ENCODE measurements around the gene SOX13.
"Not testable (repeated sequence)": the region's sequence is repeated elsewhere in the genome, so short reads cannot be mapped to it uniquely, and the experiment has no call there.

SOX13 gene

DNA sequence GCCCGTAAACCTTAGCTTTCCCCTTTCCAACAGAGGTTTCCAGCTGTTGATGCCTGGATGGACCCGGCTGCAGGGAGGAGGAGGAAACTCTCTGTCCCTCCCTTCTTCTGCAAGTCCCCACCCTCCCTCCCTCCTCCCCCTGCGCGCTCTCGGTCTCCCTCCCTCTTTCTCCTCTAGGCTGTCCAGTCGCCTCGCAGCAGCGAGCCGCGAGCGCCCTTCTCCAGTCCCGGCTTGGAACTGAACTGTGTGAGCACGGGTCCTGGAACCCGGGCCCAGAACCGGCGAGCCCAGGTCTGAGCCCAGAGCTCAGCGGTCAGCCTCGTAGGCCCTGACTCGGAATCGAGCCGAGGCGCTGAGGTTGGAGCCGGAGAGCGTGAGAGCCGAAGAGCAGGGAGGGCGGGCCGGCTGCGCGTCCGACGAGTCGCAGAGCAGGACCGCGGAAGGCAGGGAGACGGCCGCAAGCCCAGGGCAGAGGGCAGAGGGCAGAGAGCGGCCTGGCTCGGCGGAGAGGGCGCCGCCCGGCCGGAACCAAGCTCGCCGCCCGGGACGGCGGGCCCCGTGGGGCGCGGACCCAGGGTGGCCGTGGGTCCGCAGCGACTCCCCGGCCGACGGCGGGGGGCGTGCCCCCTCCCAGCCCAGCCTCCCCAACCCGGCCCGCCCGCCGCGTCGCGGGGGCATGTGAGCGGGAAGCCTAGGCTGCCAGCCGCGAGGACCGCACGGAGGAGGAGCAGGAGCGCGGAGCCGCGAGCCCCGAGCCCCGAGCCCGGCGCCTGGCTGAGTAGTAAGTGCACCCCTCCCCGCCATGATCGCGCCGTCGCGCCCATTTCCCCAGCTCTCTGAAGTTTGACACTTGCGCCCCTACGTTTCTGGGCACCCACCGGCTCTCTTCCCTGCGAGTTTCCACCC is at the start of gene SOX13:
SOX13 (plus strand) TSS at position 185 of the 906 bp plus-strand sequence. CDS start 39,801 bp downstream, outside the sequence.
- DNase-seq, result peak; percentile 46

DNA sequence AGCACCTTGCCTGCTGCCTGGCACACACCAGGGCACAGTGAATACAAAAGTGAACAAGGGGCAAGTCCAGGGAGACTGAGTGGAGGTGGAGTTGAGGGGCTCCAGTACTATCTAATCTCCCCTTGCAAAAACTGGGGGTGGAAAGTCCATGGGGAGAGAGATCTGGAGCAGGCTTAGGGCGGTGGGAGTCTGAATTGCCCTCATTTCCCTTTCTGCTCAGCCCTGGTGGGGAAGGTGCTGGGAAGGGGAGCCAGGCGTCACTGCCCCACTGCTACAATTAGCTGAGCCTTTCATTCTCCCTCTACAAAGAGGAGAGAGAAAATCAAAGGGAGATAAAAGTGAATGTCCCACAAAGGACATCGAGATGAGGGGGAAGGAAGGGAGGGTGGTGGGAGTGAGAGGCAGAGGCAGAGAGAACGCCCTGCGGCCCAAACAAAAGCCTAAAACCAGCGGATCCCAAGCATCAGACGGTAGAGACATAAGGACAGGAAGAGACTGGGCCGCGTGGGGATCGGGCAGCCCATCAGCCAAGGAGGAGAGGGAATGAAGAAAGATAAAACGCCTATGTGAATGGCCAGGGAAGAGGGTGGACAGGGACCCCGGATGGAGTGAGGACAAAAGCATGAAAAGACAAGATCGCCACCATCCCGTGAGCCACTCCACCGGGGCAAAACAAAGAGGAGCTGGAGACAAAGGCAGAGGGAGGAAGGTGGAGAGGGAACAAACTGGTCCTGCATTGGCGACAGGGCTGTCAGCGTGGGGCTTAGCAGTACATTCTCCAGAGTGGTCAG is 46.8 kb upstream of the SOX13 start:
- no peak for DNase-seq

DNA sequence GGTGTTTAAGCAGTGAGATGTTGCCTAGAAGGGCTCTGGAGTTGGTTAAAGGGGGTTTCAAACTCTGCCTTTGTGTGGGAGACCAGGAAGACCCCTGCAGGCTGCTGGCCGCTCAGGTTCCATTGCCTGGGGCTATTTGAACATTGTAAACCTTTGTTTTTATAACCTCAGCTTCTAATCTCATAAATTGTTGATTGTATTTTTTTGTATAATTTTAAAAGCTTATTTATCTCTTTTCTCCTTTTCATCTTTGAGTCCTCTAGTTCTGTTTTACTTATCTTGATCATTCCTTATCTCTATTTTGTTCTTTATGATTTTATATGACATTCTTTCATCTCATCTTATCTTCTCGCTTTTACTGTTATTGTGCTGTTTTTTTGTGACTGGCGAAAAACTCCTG is 45.5 kb upstream of the SOX13 start:
- DNase-seq, result no peak

DNA sequence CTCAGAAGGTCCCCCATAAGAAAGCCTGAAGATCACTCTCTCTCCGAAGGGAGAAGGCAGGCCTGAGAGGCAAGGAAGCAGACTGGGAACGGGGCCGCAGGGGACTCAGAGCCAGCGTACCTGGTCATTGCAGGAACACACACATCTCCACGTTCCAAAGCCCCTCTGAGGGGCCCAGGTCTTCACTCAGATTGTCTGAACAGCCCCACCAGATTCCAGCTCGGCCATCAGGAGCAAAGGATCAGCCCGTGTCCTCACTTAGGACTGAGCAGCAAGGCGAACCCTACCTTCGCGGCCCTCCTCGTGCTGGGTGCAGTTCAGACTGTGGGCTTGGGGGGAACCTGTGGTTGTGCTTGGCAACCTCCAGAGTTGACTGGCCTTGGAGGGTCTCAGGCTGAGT is 43.9 kb upstream of the SOX13 start:
- DNase-seq, result no peak

DNA sequence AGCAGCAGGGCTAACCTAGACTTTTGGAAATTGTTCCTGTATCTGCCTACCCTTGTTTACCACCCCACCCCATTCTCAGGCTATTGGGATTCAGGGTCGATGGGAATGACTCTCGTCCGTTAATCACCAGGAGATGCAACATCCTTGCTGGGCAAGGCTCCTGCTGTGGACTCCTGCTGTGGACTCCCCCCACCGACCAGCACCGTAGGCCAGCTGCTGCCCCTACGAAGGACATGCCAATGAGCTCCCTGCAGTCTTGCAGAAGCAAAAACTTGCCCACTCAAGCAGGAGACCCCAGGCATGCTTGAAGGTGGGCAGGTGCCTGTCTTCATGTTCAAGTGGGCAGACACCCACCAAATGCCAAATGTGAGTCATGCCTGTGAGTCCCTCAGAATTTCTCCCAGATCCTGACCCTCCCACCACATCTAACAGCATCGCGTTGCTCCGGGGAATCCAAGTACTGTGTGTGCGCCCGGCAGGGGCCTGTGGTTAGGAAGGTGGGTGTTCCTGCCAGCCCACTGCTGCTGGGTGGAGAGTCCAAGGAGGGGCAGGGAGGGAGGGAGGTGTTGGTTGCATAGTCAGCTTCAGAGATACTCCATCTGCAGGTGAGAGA is 41.7 kb upstream of the SOX13 start:
- DNase-seq, result no peak

DNA sequence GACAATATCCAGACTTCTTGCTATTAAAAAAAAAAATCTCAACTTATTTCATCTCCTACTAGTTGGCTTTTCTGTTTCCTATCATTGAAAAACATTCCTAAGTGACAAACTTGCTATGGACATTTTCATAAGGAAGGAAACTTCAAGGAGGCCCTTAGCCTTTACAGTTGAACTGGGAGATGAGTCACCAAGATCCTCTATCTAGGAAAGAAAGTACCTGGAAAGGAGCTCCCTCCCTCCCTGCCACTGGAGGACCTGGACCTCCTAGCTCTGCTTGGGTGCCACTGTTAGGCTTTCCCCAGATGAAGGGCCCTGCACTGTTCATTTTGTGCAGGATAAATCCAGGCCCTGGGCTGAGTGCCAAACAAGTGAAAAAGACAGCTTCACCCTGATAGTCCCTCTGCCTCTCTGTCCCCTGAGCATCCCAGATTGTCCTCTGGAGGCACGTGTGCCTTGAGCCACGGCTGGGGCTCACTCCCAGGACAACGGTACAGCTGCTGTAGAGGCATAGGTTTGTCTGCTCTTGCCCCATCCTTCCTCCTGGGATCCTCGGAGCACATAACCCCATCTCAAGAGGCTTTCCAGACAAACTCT is 40.2 kb upstream of the SOX13 start:
- DNase-seq, result no peak

DNA sequence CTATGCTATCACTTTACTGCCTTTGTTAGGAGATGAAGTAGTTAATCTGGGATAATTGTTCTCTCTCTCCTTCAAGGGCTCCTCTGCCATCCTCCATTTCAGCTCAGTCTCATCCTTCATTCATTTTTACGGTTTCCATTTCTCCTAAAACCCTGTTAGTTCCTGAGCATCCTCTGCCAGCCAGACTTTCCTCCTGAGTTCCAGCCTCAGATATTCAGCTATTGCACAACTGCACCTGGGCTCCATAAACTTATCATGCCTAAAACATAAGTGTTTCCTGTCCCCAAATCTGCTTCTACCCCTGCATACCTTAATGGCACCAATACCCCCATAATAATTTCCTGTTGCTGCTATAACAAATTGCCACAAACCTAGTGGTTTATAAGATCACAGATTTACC is 39.6 kb upstream of the SOX13 start:
- DNase-seq, result no peak

DNA sequence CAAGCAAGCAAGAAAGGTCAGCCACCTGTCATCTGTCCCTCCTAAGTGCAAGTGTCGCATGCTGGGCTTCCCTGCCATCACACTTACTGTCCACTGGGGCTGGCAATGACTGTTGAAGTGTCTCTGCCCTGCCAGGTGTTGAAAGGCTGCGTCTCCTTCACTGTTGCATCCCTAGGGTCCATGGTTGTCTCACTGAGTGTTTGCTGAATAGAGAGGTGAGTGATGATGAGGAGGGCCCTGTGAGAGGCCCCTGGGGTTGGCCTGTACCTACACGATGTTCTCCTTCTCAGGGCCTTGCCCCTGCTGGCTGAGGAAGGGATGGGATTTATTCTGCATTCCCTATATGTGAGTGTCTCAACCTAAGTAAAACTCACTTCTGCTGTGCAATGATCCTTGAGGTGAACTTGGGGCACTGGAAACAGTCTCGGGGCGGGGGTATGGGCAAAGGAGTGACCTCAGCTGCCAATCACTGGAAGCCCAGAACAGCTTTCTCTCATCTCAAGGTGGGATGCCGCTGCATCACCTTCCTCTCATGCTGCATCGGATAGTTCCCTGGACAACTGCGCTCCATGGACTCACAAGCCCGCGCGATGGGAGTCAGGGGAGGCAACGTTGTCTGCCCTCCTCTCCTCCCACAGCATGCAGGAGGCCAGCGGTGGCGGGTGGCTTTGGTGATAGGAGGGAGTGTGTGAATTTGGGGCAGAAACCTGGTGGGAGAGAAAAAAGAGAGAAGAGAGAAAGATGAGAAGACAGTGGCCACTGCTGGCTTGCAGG is 35.8 kb upstream of the SOX13 start:
- no peak for DNase-seq

DNA sequence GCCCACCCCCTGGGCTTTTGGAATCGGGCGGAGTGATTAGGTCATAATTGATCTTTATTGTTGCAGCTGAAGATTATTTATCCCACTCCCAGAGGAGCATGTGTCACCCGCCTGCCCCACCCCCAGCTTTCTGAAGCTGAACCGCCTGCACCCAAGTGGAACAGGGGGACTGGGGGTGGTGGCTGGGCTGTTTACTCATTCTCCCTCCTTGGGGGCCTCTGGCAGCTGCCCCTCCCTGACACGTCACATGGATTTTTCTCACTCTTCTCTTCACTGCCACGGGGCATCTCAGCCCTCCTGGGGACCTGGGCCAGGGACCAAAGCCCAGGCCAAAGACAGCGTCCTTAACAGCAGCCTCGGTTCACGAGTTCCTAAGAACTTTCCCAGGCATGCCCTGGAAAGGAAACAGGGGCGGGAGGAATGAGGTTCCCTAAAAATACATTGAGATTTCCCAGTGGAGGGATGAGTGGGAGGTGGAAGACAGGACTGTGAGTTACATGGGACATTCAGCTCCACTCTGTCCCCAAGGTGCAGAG is 31.6 kb upstream of the SOX13 start:
- no peak for DNase-seq

DNA sequence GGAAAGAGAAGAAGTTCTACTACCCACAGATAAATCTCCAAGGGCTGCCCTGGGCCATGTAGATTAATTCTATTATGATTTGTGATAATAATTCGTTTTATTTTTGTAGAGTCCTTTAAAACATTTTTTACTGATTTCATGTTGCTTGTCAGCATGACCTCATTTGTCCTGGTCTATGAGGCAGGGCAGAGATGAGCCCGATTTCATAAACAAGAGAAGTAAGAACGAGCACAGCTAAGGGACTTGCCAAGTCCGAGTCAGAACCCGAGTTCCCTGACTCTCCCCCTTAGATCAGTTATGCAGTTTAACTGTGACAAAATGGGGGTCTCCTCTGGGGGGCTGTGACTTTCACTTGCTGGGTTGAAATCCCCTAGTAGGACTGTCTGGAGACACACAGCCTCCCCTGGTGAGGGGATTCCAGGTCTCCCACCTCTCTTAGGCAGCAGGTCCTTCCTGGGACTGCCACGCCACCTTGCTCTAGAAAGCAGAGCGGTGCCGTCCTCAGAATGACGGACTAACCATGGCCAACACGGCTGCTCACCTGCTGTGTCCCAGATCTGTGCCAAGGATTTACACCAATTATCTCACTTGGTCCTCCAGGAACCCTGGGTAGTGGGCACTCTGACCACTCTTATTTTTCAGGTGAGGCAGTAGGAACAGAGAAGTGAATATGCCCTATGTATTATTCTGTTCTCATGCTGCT is 31.0 kb upstream of the SOX13 start:
- no peak for DNase-seq

DNA sequence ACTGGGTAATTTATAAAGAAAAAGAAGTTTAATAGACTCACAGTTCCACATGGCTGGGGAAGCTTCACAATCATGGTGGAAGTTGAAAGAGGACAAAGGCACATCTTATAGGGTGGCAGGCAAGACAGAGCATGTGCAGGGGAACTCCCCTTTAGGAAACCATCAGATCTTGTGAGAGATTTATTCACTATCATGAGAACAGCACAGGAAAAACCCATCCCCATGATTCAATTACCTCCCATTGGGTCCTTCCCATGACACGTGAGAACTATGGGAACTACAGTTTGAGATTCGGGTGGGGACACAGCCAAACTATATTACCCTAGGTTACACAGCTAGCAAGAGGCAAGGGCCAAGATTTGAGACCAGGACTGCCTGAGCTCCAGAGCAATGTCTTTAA is 30.4 kb upstream of the SOX13 start:
- no peak for DNase-seq

DNA sequence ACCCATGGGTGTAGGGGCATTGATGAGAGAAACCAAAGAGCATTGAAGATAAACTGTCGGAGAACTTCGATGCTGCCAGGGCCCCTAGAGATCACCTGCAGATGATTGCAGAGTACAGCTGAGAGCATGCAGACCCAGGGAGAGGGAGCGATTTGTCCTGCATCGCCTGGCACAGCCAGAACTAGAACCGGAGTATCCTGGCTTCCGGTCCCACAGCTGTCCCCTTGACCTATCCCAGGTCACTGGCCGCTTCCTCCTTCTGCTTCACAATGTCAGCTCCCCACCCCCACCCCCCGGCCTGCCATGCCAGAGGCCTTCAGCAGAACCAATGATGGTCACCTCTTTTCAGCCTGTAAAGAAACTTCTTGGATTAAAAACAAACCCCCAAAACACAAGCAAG is 29.2 kb upstream of the SOX13 start:
- no peak for DNase-seq

DNA sequence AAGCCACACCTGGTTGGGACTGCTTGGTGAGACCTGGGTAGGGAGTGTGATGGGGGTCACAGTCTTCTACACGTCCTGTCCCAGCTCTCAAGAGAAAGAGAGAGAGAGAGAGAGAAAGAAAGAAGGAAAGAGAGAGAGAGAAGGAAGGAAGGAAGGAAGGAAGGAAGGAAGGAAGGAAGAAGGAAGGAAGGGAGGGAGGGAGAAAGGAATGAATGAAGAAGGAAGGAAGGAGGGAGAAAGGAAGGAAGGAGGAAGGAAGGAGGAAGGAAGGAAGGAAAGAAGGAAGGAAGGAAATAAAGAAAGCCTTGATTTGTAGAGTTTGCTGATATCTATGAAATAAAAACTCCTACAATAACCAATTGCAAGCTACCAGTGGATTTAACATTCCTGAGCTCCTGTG is 28.5 kb upstream of the SOX13 start:
- no peak for DNase-seq

DNA sequence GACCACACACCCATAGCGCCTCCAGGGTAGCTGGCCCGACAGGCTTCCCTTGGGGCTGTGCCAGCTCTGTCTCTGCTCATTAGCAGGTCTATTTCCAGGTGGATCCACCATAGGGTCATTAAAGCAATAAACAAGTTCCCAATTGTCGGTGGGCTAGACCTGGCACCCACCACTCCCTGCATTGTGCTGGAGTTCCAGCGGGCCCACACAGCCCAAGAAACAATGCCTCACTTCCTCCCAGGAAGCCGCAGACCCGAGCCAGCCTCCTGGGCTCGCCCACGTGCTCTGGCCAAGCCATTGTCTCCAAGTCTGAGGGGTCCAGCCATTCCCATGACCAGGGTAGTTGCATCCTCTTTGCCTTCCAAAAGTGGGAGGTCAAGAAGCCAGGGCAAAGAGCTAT is 27.5 kb upstream of the SOX13 start:
- no peak for DNase-seq

DNA sequence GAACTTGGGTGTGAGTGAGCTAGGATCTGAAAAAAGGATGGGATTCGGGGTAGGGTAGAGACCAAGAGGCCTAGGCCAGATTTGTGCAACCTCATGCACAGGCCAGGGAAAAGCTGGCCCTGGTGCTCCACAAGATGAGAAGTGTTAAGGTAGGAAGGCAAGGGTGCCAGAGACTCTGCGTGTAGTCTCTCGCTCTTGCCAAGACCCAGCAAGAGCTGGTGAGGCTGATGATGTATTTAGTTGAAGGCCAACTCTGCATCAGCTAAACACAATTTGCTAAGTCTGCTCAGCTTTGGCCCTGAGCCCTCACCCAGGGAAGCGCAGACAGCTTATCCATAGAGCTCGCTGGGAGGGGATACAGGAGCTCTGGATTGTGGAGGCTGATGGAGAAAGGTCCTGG is 26.6 kb upstream of the SOX13 start:
- DNase-seq, result no peak

DNA sequence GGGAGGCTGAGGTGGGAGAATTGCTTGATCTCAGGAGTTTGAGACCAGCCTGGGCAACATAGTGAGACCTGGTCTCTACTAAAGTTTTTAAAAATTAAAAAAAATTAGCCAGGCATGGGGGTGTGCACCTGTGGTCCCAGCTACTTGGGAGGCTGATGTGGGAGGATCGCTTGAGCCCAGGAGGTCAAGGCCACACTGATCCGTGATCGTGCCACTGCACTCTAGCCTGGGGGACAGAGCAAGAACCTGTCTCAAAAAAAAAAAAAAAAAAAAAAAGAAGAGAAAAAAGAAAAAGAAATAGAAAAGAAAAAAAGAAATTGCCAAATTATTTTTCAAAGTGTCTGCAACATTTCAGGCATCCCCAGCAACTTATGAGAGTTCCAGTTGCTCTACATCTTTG is 24.1 kb upstream of the SOX13 start:
- not testable (repeated sequence) for DNase-seq

DNA sequence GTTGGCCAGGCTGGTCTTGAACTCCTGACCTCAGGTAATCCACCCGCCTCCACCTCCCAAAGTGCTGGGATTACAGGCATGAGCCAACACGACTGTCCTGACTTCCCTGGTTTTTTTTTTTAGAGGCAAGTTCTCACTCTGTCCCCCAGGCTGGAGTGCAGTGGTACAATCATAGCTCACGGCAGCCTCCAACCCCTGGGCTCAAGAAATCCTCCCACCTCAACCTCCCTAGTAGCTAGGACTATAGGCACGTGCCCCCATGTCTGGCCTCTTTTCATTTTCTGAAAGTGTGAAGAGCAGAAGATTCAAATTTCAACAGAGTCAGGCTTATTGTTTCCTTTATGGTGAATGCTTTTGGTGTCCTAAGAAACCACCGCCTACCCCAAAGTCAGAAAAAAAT is 21.7 kb upstream of the SOX13 start:
- no peak for DNase-seq

DNA sequence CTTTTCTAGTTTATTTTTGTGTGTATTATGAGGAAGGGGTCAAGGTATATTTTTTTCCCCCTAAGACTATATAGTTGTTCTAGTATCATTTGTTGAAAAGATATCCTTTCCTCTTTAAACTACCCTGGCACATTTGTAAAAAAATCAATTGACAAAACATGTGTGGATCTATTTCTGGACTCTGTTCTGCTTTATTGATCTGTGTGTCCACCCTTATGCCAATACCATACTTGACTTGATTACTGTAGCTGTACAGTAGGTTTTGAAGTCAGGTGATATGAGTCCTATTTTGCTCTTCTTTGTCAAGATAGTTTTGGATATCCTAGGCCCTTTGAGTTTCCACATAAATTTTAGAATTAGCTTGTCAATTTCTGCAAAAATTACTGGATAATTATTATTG is 21.2 kb upstream of the SOX13 start:
- DNase-seq, result no peak

DNA sequence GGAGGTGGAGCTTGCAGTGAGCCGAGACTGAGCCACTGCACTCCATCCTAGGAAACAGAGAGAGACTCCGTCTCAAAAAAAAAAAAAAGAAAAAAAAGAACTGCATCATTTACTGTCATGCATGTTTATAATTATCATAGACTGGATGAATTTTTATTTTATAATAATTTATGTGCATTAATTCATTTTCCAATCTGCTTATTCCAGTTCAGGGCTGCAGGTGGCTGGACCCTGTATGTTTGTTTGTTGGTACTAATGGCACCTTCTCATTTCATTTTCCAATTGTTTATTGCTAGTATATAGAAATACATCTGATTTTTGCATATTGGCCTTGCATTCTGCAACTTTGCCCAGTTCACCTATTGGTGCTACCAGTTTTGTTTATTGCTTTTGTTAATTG is 19.0 kb upstream of the SOX13 start:
- DNase-seq, result no peak

DNA sequence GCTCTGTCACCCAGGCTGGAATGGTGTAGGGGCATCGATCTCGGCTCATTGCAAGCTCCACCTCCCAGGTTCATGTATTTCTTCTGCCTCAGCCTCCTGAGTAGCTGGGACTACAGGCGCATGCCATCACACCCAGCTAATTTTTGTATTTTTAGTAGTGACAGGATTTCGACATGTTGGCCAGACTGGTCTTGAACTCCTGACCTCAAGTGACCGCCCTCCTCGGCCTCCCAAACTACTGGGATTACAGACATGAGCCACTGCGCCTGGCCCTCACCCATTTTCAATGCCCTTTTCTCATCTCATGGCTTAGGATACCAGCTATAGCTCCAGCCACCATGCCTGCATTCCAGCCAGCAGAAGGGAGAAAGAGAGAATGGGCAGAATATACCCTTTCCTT is 12.9 kb upstream of the SOX13 start:
- no peak for DNase-seq

DNA sequence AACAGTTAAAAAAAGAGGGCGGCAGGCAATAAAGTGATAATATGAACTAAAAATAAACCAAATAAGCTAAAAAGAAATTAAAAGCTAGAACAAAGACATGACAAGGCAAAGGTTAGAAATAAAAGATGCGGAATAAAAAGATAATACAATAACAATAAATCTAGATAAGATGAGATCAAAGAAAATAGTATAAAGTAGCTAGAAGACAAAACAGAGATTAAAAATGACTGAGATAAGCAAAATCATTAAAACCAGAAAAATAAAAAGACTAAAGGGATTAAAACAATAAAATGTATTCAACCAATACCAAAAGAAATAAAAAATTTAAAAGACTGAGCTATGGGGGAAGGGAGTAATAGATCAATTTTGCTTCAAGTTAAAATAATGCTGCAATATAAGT is 10.8 kb upstream of the SOX13 start:
- no peak for DNase-seq
